Neural cell (in vitro differentiated cells): ENCODE data around the gene CDH16. TPM values are rescaled to one million over a fixed set of nuclear protein-coding genes. Genes with fewer than 3 reads are reported as not detected.

Experiments
- H2AFZ ChIP-seq: fragments of 200-600, 300-800 bp; sonication (generic), shearing (Covaris generic); 2 replicates; pipeline ENCODE4 v1.6.0; 2014; ENCODE audit warnings: low read depth, mild to moderate bottlenecking, antibody characterized with exemption, low read length, moderate library complexity
- H3F3A ChIP-seq: fragments of 200-600 bp; shearing (Covaris generic); 2 replicates; pipeline ENCODE4 v1.6.1; 2016; ENCODE audit warnings: mild to moderate bottlenecking, moderate library complexity, mixed read lengths, antibody characterized with exemption, low read length; ENCODE audit not compliant: insufficient read depth, poor library complexity, severe bottlenecking
- H3K27ac ChIP-seq: fragments of 200-600, 300-800 bp; sonication (generic), shearing (Covaris generic); 2 replicates; pipeline ENCODE4 v1.5.1; 2014; ENCODE audit warnings: mild to moderate bottlenecking, low read length, moderate library complexity
- H3K27me3 ChIP-seq: fragments of 300-800, 200-600 bp; sonication (generic), shearing (Covaris generic); 2 replicates; pipeline ENCODE4 v1.6.0; 2014; ENCODE audit warnings: mild to moderate bottlenecking, low read depth, low read length, moderate library complexity; ENCODE audit not compliant: insufficient read depth
- H3K36me3 ChIP-seq: fragments of 300-800, 200-600 bp; sonication (generic), shearing (Covaris generic); 2 replicates; pipeline ENCODE4 v1.5.1; 2014; ENCODE audit warnings: mild to moderate bottlenecking, antibody characterized with exemption, low read length, moderate library complexity; ENCODE audit not compliant: insufficient read depth
- H3K4me2 ChIP-seq: fragments of 300-800, 200-600 bp; sonication (generic), shearing (Covaris generic); 2 replicates; pipeline ENCODE4 v1.6.0; 2014; ENCODE audit warnings: mild to moderate bottlenecking, low read length
- H3K4me3 ChIP-seq: fragments of 300-800, 200-600 bp; sonication (generic), shearing (Covaris generic); 2 replicates; pipeline ENCODE4 v1.5.1; 2014; ENCODE audit warnings: mild to moderate bottlenecking, low read length, moderate library complexity
- H3K79me2 ChIP-seq: fragments of 200-600 bp; shearing (Covaris generic); replicated peaks from 2 replicates; pipeline ENCODE4 v1.6.0; 2014; ENCODE audit warnings: mild to moderate bottlenecking, low read length, moderate library complexity; ENCODE audit not compliant: insufficient read depth
- H3K9ac ChIP-seq: fragments of 300-800, 200-600 bp; sonication (generic), shearing (Covaris generic); 2 replicates; pipeline ENCODE4 v1.6.1; 2016; ENCODE audit warnings: mild to moderate bottlenecking, low read length, mixed read lengths
- H3K9me2 ChIP-seq: fragments of 200-600 bp; shearing (Covaris generic); 2 replicates; pipeline ENCODE4 v1.6.1; 2016; ENCODE audit warnings: mild to moderate bottlenecking, low read length, mixed read lengths; ENCODE audit not compliant: insufficient read depth
- H3K9me3 ChIP-seq: fragments of 200-600, 300-800 bp; sonication (generic), shearing (Covaris generic); 2 replicates; pipeline ENCODE4 v1.6.1; 2016; ENCODE audit warnings: mild to moderate bottlenecking, mixed run types, low read length, moderate library complexity, mixed read lengths
- H4K20me1 ChIP-seq: fragments of 200-600 bp; shearing (Covaris generic); 2 replicates; pipeline ENCODE4 v1.6.1; 2016; ENCODE audit warnings: mild to moderate bottlenecking, mixed run types; ENCODE audit not compliant: insufficient read depth
- EP300 ChIP-seq: fragments of 450-650 bp; conservative IDR thresholded peaks from 2 replicates; pipeline ENCODE4 v1.6.1; 2014; ENCODE audit warnings: antibody characterized with exemption, mild to moderate bottlenecking, moderate library complexity; ENCODE audit not compliant: poor library complexity, severe bottlenecking
- EZH2 ChIP-seq: fragments of 200-600, 300-800 bp; shearing (Covaris generic), sonication (generic); IDR thresholded peaks from 2 replicates; pipeline ENCODE4 v1.6.1; 2014; ENCODE audit warnings: antibody characterized with exemption, low read length, borderline replicate concordance, mild to moderate bottlenecking; ENCODE audit not compliant: insufficient read depth, poor library complexity, severe bottlenecking
- RAD21 ChIP-seq: fragments of 450-650 bp; conservative IDR thresholded peaks from 2 replicates; pipeline ENCODE4 v1.6.1; 2014; ENCODE audit warnings: antibody characterized with exemption, mild to moderate bottlenecking, moderate library complexity
- SMC3 ChIP-seq: fragments of 450-650 bp; conservative IDR thresholded peaks from 2 replicates; pipeline ENCODE4 v1.6.1; 2014; ENCODE audit warnings: antibody characterized with exemption, mild to moderate bottlenecking, moderate library complexity; ENCODE audit not compliant: poor library complexity
- TAF1 ChIP-seq: IDR thresholded peaks from 2 replicates; pipeline ENCODE4 v1.6.1; 2012; ENCODE audit warnings: low read depth
- polyA plus RNA-seq: library from polyadenylated mRNA; depleted of rRNA; stranded (reverse); fragments of >200 nt; gene quantifications from 2 replicates; pipeline ENCODE4 v1.2.3, GENCODE V29; 2014
- TF ChIP-seq, protein P1 (sequence below): IDR thresholded peaks from 2 replicates; pipeline ENCODE4 v1.6.1; 2012; ENCODE audit warnings: borderline replicate concordance
- TF ChIP-seq, protein P2 (sequence below): fragments of 450-650 bp; IDR thresholded peaks from 2 replicates; pipeline ENCODE4 v1.5.1; 2014; ENCODE audit warnings: antibody characterized with exemption, mild to moderate bottlenecking, moderate library complexity; ENCODE audit not compliant: poor library complexity, severe bottlenecking

The CDH16 gene
- polyA plus RNA-seq, 1 donor from 2014 or later = not detected

DNA sequence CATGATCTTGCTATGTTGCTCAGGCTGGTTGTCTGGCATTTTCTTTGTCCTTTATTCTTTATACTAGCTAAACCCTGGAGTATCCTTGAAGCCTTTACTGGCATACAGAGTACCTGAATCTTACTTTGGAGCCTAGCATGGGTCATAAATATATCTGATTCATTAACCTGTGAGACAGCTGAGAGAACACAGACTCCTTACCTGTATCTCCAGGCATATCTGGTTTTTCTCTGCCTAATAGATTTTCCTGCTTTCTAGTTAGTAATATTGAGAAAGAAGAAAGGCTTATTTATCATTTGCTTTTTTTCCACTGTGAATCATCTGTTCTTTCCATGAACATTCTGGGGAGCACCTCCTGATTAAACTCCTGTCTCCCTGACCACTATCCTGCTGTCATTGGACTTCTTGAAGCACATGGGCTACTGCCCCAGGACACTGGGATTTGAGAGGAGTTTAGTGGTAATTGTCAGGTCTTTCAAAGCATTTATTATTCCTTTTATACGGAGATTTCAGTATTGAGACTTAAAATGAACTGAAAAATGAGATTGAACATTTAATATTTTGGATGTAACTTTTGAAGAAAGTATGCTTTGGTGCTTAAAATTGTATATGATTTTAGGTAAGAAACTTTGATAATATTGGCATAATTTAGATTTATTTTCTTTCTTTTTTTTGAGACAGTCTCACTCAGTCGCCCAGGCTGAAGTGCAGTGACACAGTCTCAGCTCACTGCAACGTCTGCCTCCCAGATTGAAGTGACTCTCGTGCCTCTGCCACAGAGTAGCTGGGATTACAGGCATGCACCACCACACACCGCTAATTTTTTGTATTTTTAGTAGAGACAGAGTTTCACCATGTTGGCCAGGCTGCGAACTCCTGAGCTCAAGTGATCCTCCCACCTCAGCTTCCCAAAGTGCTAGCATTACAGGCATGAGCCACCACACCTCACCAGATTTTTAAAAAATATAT lies 29.8 kb downstream of the CDH16 start:
- H3K9me2 ChIP-seq = no peaks in the 10 kb centered on the region
- no peaks in the 10 kb centered on the region for H3K79me2 ChIP-seq
- H3K4me2 ChIP-seq = no peak overlapping the region
- H3K27me3 ChIP-seq = no peaks in the 10 kb centered on the region
- H3K9ac ChIP-seq = no peak overlapping the region
- no peaks in the 10 kb centered on the region for H4K20me1 ChIP-seq
- H3K36me3 ChIP-seq = no peaks in the 10 kb centered on the region
- TF ChIP-seq, protein P1, sequence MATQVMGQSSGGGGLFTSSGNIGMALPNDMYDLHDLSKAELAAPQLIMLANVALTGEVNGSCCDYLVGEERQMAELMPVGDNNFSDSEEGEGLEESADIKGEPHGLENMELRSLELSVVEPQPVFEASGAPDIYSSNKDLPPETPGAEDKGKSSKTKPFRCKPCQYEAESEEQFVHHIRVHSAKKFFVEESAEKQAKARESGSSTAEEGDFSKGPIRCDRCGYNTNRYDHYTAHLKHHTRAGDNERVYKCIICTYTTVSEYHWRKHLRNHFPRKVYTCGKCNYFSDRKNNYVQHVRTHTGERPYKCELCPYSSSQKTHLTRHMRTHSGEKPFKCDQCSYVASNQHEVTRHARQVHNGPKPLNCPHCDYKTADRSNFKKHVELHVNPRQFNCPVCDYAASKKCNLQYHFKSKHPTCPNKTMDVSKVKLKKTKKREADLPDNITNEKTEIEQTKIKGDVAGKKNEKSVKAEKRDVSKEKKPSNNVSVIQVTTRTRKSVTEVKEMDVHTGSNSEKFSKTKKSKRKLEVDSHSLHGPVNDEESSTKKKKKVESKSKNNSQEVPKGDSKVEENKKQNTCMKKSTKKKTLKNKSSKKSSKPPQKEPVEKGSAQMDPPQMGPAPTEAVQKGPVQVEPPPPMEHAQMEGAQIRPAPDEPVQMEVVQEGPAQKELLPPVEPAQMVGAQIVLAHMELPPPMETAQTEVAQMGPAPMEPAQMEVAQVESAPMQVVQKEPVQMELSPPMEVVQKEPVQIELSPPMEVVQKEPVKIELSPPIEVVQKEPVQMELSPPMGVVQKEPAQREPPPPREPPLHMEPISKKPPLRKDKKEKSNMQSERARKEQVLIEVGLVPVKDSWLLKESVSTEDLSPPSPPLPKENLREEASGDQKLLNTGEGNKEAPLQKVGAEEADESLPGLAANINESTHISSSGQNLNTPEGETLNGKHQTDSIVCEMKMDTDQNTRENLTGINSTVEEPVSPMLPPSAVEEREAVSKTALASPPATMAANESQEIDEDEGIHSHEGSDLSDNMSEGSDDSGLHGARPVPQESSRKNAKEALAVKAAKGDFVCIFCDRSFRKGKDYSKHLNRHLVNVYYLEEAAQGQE = no peak
- TF ChIP-seq EZH2 = no peak
- TF ChIP-seq SMC3 = no peak
- no peak overlapping the region for H3K27ac ChIP-seq
- no peaks in the 10 kb centered on the region for H3F3A ChIP-seq
- no peaks in the 10 kb centered on the region for H3K9me3 ChIP-seq
- no peak overlapping the region for H3K4me3 ChIP-seq
- H2AFZ ChIP-seq = no peak overlapping the region

DNA sequence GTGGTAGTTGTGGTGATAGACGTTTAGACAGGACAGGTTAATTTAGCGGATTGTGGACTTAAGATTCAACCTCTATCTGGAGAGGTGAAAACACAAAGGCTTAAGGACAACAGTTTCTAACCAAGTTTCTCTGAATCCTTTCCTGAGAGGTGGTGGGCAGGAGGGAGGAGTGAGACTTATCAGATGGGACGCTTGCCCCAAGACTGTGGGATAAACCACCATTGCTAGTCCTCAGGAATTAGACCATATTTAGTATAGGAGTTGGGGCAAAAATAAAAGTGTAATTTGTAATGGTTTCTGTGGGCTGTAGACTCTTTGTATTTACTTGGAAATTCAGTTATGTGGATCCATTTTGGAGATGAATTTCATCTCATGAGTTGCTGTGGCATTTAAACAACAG lies 31.8 kb downstream of the CDH16 start:
- H3K9me3 ChIP-seq = no peaks in the 10 kb centered on the region
- H3K79me2 ChIP-seq = no peaks in the 10 kb centered on the region
- H4K20me1 ChIP-seq = no peaks in the 10 kb centered on the region
- no peaks in the 10 kb centered on the region for H3K27me3 ChIP-seq
- TF ChIP-seq EP300 = no peak
- no peak for TF ChIP-seq SMC3
- TF ChIP-seq TAF1 = no peak
- TF ChIP-seq, protein P2, sequence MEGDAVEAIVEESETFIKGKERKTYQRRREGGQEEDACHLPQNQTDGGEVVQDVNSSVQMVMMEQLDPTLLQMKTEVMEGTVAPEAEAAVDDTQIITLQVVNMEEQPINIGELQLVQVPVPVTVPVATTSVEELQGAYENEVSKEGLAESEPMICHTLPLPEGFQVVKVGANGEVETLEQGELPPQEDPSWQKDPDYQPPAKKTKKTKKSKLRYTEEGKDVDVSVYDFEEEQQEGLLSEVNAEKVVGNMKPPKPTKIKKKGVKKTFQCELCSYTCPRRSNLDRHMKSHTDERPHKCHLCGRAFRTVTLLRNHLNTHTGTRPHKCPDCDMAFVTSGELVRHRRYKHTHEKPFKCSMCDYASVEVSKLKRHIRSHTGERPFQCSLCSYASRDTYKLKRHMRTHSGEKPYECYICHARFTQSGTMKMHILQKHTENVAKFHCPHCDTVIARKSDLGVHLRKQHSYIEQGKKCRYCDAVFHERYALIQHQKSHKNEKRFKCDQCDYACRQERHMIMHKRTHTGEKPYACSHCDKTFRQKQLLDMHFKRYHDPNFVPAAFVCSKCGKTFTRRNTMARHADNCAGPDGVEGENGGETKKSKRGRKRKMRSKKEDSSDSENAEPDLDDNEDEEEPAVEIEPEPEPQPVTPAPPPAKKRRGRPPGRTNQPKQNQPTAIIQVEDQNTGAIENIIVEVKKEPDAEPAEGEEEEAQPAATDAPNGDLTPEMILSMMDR = no peak
- no peaks in the 10 kb centered on the region for H3K36me3 ChIP-seq
- no peaks in the 10 kb centered on the region for H3F3A ChIP-seq
- no peaks in the 10 kb centered on the region for H3K9me2 ChIP-seq
- H3K9ac ChIP-seq = no peak overlapping the region
- H2AFZ ChIP-seq = no peak overlapping the region
- H3K4me2 ChIP-seq = no peak overlapping the region
- H3K4me3 ChIP-seq = no peak overlapping the region
- no peak overlapping the region for H3K27ac ChIP-seq

DNA sequence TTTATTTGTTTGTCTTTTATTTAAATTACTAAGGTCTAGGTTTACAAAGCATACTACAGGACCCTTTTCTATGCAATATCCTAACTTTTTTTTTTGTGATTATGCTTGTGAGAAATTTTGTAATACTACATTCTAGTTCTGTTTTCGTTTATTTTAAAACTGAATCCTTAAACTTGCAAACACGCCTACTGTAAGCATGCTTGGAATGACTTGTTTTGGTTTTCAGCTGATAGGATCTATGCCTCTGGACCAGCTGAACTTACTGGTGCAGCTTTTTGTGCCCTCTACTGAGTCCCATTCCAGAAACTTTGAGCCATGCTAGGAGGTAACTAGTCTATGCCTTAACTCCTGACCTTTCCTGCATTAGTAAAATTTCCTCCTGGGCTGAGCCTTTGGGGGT lies 32.4 kb downstream of the CDH16 start:
- no peak for TF ChIP-seq RAD21
- TF ChIP-seq, protein P1 = no peak
- Histone ChIP-seq H3K27ac (no peak overlapping the region), H4K20me1 (no peaks in the 10 kb centered on the region), H3K4me2 (no peak overlapping the region), H3F3A (no peaks in the 10 kb centered on the region), H3K36me3 (no peaks in the 10 kb centered on the region), H3K9me2 (no peaks in the 10 kb centered on the region), H3K4me3 (no peak overlapping the region), H3K27me3 (no peaks in the 10 kb centered on the region), H3K9me3 (no peaks in the 10 kb centered on the region), H2AFZ (no peak overlapping the region), H3K79me2 (no peaks in the 10 kb centered on the region), H3K9ac (no peak overlapping the region)
